Fibroblast of skin of left biceps (primary cell): ENCODE data around the gene POLN.
"Not testable (repeated sequence)": the region's sequence is repeated elsewhere in the genome, so short reads cannot be mapped to it uniquely, and the experiment has no call there.

ENCODE experiments used
- DNase-seq, 2 experiments: peaks; one replicate each; pipeline ENCODE4 v3.0.0-alpha.2; 2013; ENCODE audit warnings: low read depth in 2 of 2

The POLN gene

GRCh38 chr4:2220016-2220630 lies 21.8 kb downstream of the POLN start:
- DNase-seq: peak in 1 of 2 experiments; percentile 25

- no peak for DNase-seq
Observed at GRCh38 chr4:2219233-2219760, 22.6 kb downstream of the POLN start.

- no peak for DNase-seq
Observed at GRCh38 chr4:2218436-2218835, 23.5 kb downstream of the POLN start.

DNA sequence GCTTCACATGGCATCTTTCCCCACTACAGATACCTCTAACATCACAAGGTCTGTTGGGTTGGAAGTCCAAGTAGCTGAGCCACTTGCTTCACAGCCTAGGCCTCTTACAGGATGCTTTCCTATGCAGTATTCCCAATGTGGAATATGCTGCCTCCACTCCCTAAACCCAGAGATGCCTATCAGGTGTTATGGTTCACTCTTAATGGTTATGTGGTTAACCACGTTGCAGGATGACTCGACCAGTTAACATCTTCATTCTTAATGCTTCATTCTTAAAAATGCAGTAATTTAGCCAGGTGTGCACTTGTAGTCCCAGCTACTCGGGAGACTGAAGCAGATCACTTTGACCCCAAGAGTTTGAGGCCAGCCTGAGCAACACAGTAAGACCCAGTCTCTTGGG lies 24.2 kb downstream of the POLN start:
- no peak for DNase-seq

DNA sequence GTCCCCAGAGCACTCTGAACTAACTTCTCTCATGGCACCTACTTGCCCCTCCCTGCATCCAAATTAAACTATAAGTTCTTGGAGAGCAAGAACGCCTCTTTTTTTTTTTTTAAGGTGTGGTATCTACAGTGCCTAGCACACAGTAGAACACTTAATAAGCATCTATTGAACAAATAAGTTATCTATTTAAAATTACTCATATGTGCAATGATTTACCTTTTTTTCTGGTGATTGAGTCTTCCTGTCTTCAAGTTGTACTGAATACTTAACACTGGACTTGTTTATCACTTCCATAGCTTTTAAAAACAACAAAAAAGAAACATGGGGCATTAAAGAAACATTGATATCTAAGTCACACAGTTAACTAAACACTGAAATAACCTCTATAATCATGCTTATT lies 29.1 kb downstream of the POLN start:
- DNase-seq: no peak

GRCh38 chr4:2202789-2203188 lies 39.1 kb downstream of the POLN start:
- not testable (repeated sequence) for DNase-seq

DNA sequence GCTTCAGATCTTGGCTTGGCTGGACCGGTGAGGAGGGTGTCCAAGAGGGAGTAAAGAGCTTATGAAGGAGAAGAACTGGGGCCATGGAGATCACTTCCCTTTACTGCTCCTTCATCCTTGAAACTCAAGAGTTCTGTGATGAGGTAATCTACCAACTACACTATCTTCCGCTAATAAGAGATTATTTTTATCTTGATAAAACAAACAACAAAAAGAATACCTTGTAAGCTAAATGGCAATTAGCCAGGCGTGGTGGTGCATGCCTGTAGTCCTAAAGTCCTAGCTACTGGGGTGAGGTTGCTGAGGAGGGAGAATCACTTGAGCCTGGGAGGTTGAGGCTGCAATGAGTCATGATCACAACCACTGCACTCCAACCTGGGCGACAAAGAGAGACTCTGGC lies 47.4 kb downstream of the POLN start:
- no peak for DNase-seq

GRCh38 chr4:2193326-2193725 lies 48.6 kb downstream of the POLN start:
- no peak for DNase-seq

DNA sequence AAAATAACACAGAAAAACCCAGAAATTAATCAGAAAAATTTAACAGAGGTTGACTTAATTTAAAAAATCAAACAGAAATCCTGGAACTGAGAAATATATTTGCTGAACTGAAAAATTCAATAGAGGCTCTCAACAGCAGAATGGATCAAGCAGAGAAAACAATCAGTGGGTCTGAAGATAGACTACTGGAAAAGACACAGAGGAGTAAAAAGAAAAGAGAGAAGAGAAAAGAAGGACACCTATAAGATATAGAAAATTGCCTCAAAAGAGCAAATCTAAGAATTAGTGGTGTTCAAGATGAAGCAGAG lies 55.1 kb downstream of the POLN start:
- no peak for DNase-seq

DNA sequence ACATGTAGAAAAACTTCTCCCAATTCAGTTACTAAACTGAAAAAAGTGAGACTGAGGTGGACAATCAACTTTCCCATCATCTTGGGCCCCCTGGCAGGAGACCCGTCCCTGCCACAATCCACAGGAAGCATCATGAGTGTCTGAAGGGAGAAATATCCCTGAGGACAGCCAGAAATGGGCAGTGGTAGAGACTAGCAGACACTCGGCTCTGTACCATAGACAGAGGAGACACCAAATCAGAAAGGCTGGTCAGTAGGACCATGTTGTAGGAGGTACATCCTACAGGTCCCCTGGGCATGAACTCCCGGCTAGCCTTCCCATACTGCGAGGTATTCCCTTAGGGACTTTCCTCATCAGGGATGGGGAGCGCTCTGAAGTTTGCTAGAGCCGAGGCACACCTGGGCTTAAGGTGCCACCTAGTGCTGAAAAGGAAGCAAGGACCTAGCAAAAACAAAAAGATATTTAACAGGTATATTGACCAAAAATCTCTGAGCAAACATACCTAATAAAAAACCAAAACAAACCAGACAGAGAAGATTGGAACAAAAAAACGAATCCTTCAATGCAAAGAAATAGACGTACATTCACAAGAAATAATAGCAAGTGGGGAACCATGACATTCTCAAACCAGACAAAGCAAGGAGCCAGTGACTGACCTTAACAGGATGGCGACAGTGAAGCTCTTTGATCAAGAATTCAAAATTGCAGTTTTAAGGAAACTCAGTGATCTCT lies 55.6 kb downstream of the POLN start:
- no peak for DNase-seq

DNA sequence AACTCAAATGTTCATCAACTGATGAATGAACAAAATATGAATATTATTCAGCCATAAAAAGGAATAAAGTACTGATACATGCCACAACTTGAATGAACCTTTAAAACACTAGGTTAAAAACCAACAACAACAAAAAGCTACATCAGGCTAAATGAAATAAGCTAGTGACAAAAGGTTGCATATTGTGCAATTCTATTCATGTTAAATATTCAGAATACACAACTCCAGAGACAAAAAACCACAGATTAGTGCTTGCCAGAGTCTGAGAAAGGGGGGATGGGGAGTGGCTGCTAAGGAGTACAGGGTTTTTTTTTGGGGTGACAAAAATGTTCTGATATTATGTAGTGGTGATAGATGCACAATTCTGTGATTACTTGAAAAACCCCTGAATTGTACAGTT lies 58.5 kb downstream of the POLN start:
- DNase-seq: no peak

GRCh38 chr4:2182994-2183393 lies 58.9 kb downstream of the POLN start:
- DNase-seq: no peak

DNA sequence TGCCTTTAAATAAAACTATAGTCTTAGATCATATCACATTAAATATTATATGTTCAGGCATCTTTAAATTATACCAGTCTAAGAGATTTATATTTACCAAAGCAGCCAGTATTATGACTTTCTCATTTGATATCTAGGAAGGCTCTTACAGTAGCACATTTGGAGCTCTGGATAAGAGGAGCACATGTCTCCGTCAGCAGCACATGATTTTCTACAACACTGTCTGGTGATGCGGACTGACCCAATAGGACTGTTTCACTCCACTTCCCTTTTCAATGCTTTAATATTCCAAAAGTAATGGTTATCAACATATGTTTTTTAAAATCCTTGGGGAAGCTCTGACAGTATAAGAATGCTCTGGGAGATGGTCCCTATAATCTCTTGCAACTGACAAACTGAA lies 61.5 kb downstream of the POLN start:
- DNase-seq: no peak

DNA sequence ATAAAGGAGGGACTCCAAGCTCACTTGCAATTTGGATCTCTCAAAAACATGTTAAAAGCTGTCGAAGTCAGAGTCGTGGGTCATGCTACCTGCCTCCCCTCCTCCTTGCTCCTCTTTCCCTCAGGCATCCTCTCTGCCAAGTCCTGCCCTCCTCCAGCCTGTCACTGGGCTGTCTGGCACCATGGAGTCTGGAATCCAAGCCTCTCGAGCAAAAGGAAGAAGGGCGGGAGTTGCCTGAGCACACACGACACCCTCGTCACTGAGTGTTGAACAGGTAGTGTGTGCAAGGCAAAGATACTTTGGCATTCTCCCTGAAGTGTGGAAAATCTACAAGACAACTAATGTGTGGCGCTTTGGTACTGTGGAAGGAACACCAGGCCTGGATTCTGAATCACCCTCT lies 62.2 kb downstream of the POLN start:
- DNase-seq: no peak

DNA sequence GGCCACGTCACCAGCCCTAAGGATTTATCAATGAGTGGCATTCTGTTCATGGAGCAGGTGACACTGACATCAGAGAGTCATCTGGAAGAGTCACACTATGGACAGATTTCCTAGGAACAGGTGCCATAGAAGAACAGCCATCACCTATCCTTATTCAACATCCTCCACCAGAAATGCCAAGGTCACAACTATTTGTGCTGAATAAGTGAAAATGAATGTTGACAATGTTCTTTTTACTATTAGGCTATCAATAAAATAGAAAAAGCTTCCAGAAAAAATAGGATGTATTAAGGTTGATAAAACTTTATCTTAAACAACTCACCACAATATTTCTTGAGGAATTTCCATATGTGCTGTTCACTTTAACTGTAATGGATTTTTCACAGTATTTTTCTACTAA lies 62.9 kb downstream of the POLN start:
- DNase-seq: no peak

GRCh38 chr4:2177443-2178093 lies 64.4 kb downstream of the POLN start:
- DNase-seq: no peak

GRCh38 chr4:2175990-2176698 lies 65.8 kb downstream of the POLN start:
- DNase-seq: no peak

GRCh38 chr4:2174061-2174460 lies 67.9 kb downstream of the POLN start:
- no peak for DNase-seq

GRCh38 chr4:2172627-2173231 lies 69.2 kb downstream of the POLN start:
- DNase-seq: no peak

GRCh38 chr4:2172161-2172560 lies 69.8 kb downstream of the POLN start:
- DNase-seq: no peak

DNA sequence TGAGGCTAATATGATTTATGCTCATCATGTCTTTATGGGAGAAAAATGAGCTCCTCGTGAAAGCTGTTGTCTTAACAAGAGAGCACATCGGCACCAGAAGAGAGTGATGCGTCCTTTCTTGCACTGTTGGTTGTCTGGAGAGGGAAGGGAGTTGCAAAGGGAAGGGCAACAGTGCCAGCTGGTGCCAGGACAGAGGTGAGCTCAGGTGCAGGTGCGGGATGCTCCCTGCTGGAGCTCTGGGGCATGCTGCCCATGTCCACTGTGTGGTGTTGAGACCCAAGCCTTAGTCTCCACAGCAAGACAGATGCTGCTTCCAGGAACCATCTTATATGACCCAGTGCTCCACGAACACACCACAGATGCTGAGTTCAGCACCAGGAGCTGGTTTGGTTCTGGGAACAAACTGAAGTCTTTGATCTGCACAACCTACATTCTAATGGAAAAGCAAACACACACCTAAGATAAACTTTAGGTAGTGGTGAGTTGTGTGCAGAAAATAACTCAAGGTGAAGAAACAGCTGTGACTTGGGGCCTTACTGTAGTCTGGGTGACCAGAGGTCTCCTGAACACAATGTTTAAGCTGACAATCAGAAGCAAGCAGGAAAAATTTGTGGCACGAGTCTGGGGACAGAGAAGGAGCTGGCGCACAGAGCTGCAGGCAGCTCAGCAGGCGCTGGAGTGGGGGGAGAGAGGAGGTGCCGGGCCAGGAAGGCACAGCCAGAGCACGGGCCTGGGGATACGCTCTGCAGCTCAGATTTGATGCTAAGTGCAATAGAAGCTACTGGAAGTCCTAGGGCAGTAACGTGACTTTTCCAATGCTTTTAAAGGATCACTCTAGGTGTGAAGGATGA lies 73.2 kb downstream of the POLN start:
- no peak for DNase-seq
